Nephron (organoid): Measurements from ENCODE around the gene PDZD2.

Experiments used
- H3K27ac Mint-ChIP-seq, 3 experiments: 2 replicates each; pipeline ENCODE4 v1.8.0; 2020; ENCODE audit warnings: mixed read lengths in 3 of 3, mild to moderate bottlenecking in 2 of 3, moderate library complexity in 1 of 3
- H3K27me3 Mint-ChIP-seq: 2 replicates; pipeline ENCODE4 v1.8.0; 2021; ENCODE audit warnings: low read depth, mild to moderate bottlenecking, moderate library complexity, mixed read lengths
- H3K36me3 Mint-ChIP-seq: 2 replicates; pipeline ENCODE4 v1.8.0; 2020; ENCODE audit warnings: low read depth, mixed read lengths
- H3K4me1 Mint-ChIP-seq: 2 replicates; pipeline ENCODE4 v1.8.0; 2020; ENCODE audit warnings: mixed read lengths
- H3K4me3 Mint-ChIP-seq, 3 experiments: 2 replicates each; pipeline ENCODE4 v1.8.0; 2020; ENCODE audit warnings: mild to moderate bottlenecking in 3 of 3, mixed read lengths in 3 of 3, moderate library complexity in 2 of 3
- H3K9me3 Mint-ChIP-seq: 2 replicates; pipeline ENCODE4 v1.8.0; 2020; ENCODE audit warnings: mixed read lengths
- CTCF ChIP-seq, 3 experiments: fragments of 200-600 bp; sonication (generic); IDR thresholded peaks; one replicate each; pipeline ENCODE4 v1.5.0; 2021; ENCODE audit warnings: antibody characterized with exemption in 3 of 3; ENCODE audit not compliant: unreplicated experiment in 3 of 3

Gene PDZD2

GRCh38 chr5:31639481-31640411 lies 815 bp downstream of the PDZD2 start:
- peaks cover 29% of the 10 kb centered on the region for H3K4me1 Mint-ChIP-seq
- peaks cover 24% of the 10 kb centered on the region for H3K27me3 Mint-ChIP-seq
- H3K4me3 Mint-ChIP-seq = no peak overlapping the region
- TF ChIP-seq CTCF (IDR thresholded peaks at IDR 0.05; ENCODE audit: unreplicated experiment in 3 of 3) = no peak
- no peaks in the 10 kb centered on the region for H3K36me3 Mint-ChIP-seq
- no peaks in the 10 kb centered on the region for H3K9me3 Mint-ChIP-seq
- H3K27ac Mint-ChIP-seq = no peak overlapping the region

GRCh38 chr5:31640573-31640972 lies 1.6 kb downstream of the PDZD2 start:
- H3K9me3 Mint-ChIP-seq = no peaks in the 10 kb centered on the region

GRCh38 chr5:31641059-31641458 lies 2.1 kb downstream of the PDZD2 start:
- peaks cover 24% of the 10 kb centered on the region for H3K27me3 Mint-ChIP-seq
- no peak for TF ChIP-seq CTCF (IDR thresholded peaks at IDR 0.05; ENCODE audit: unreplicated experiment in 3 of 3)
- H3K4me1 Mint-ChIP-seq = peaks cover 29% of the 10 kb centered on the region
- no peak overlapping the region for H3K27ac Mint-ChIP-seq
- H3K9me3 Mint-ChIP-seq = no peaks in the 10 kb centered on the region
- H3K36me3 Mint-ChIP-seq = no peaks in the 10 kb centered on the region
- no peak overlapping the region for H3K4me3 Mint-ChIP-seq

More at GRCh38 chr5:31640573-31640972, 1.6 kb downstream of the PDZD2 start:
- Mint-ChIP-seq H3K27ac (no peak overlapping the region), H3K4me3 (no peak overlapping the region), H3K4me1 (peaks cover 31% of the 10 kb centered on the region), H3K36me3 (no peaks in the 10 kb centered on the region), H3K27me3 (peaks cover 24% of the 10 kb centered on the region)
- TF ChIP-seq CTCF (IDR thresholded peaks at IDR 0.05; ENCODE audit: unreplicated experiment in 3 of 3) = no peak

- H3K27ac Mint-ChIP-seq = no peak overlapping the region
- H3K27me3 Mint-ChIP-seq = peaks cover 25% of the 10 kb centered on the region
- no peaks in the 10 kb centered on the region for H3K36me3 Mint-ChIP-seq
- H3K4me1 Mint-ChIP-seq = peaks cover 24% of the 10 kb centered on the region
- no peaks in the 10 kb centered on the region for H3K9me3 Mint-ChIP-seq
- no peak for TF ChIP-seq CTCF (IDR thresholded peaks at IDR 0.05; ENCODE audit: unreplicated experiment in 3 of 3)
- no peak overlapping the region for H3K4me3 Mint-ChIP-seq
These were observed 2.6 kb downstream of the PDZD2 start for GRCh38 chr5:31641575-31641974.

GRCh38 chr5:31645420-31646081 lies 6.6 kb downstream of the PDZD2 start:
- no peak overlapping the region for H3K4me3 Mint-ChIP-seq
- peaks cover 5% of the 10 kb centered on the region for H3K4me1 Mint-ChIP-seq
- H3K36me3 Mint-ChIP-seq = no peaks in the 10 kb centered on the region
- no peak overlapping the region for H3K27ac Mint-ChIP-seq
- H3K27me3 Mint-ChIP-seq = peaks cover 17% of the 10 kb centered on the region
- no peak for TF ChIP-seq CTCF (IDR thresholded peaks at IDR 0.05; ENCODE audit: unreplicated experiment in 3 of 3)
- no peaks in the 10 kb centered on the region for H3K9me3 Mint-ChIP-seq
